GM12873 (cell line): ENCODE measurements around the gene CTBP1.

Source experiments
- TF ChIP-seq, protein P1 (sequence below): IDR thresholded peaks from 2 replicates; pipeline ENCODE4 v1.5.1; 2012; ENCODE audit warnings: low read depth, mild to moderate bottlenecking, moderate library complexity, low read length, control low read depth; ENCODE audit not compliant: insufficient read depth; ENCODE audit errors: missing control alignments

CTBP1 gene

DNA sequence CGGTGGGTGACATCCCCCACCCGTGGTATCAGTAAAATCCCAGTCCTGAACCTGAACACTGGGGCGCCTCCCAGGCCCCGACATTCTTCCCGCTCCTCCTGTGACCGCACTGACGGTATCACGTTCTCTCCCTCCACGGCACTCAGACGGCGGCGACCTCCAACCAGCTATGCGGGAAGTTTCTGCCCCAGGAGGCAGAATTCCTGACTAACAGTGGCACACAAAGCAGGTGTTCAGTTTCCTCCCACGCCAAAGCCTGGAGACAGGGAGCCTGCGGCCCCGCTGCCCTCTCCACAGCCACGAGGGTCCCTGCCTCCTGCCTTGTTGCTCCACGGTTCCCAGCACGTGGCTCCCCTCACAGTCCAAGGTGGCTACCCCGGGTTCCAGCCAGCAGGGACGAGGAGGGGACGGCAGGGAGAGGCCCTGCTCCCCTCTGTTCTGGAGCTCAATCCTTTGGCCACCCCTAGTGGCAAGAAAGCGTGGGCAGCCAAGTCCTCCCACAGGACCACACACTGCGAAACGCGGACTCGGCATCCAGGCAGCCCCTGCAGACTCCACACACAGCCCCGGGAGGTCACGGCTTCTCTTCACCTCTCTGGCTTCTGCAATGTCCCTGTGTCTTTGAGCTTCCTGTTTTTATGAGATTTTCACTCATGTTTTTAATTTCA, 15.2 kb downstream of the CTBP1 start:
- TF ChIP-seq, protein P1, sequence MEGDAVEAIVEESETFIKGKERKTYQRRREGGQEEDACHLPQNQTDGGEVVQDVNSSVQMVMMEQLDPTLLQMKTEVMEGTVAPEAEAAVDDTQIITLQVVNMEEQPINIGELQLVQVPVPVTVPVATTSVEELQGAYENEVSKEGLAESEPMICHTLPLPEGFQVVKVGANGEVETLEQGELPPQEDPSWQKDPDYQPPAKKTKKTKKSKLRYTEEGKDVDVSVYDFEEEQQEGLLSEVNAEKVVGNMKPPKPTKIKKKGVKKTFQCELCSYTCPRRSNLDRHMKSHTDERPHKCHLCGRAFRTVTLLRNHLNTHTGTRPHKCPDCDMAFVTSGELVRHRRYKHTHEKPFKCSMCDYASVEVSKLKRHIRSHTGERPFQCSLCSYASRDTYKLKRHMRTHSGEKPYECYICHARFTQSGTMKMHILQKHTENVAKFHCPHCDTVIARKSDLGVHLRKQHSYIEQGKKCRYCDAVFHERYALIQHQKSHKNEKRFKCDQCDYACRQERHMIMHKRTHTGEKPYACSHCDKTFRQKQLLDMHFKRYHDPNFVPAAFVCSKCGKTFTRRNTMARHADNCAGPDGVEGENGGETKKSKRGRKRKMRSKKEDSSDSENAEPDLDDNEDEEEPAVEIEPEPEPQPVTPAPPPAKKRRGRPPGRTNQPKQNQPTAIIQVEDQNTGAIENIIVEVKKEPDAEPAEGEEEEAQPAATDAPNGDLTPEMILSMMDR, result peak; percentile 12

DNA sequence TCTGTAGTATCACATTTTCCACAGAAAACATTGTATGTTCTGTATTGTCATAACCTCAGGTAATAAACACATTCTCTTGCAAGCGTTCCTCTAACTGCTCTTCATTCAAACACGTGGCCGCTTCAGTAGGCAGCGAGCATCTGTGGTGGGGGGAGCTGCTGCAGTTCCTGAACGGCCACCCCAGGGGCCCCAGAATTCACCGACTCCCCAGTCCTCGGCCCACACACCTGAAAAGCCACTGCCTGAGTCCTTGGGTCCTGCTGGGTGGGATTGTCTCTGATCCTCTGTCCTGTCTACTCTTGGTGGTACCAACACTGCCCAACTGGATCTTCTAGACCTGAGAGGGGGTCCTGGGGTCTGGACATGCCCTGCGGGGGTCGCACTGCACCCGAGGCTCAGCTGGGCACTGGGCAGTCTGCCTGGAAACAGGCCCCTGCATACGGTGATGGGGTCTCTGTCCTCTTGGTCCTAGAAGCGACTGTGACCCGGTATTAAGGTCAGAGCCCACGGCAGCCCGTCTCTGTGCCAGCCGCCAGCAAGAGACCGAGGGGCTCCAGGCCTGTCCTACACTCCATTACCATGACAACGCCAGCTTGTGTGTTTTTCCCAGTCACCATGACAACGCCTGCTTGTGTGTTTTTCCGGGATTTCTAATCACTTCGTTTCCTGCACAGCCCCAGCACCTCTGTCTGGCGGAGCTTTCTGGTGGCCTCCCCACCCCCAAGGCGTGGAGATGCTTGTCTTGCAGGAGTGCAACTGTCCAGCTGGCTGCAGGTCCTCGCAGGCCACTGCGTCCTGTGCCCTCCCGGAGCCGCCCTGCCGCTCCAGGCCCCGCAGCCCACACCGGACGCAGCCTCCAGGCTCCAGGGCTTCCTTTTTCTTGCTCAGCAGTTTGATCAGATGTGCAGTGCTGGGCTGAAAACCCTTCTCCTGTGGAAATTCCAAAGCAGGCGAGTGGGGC, 16.0 kb downstream of the CTBP1 start:
- TF ChIP-seq, protein P1, result no peak

DNA sequence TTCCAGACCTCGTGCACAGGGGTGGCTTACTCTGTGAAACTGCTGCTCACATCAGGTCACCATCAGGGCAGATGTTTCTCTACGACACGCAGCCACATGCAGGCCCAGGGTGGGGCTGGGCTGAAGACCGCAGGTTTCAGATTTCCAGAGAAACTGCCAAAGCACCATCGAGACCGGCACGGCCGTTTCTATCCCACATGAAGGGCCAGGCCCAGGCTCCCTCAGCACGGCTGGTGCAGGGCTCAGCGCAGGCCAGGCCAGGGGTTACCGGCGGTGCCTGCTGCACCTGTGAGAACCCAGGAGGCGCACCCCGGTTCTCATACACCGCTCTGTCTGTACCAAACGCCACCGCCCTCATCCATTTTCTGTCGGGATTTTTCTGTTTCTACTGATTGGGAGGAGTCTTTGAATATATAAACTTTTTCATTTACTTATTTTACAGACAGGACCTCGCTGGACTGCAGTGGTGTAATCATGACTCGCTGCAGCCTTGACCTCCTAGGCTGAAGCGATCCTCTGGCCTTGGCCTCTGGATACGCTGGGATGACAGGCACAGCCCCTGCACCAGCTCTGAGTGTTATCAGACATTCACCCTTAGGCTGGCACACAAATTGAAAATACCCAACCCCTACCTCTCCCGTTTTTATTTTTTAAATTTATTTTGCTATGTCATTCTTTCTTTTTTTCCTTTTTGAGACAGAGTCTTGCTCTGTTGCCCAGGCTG, 17.1 kb downstream of the CTBP1 start:
- TF ChIP-seq, protein P1, result no peak

DNA sequence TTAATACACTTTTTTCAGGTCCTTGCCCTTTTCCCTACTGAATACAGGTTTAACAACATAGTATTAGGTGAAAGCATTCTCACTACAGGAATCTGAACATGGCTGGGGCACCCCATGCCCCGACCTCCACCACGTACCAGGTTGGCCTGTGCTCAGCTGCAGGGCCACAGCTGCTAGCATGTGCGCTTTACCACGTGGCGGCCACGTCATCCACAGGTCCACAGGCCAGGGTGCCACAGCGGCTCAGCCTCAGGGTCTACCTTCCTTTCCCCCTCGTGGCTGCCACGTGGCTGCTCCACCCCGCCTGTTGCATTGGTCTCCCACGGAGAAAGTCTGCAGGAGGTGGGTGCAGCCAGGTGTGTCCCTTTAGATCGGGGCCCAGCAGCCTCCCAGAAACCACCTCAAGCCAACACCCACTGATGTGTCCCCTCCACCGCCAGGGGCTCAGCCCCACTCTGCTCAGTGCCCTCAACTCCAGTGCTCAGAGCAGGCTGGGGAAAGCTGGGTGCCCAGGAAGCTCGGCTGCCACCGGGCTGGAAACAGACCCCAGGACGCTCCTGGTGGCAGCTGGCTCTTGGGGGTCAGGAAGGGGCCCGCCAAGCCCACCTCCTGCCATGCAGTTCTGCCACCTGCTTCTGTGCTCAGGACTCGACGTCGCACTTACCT, 17.8 kb downstream of the CTBP1 start:
- TF ChIP-seq, protein P1, result no peak

DNA sequence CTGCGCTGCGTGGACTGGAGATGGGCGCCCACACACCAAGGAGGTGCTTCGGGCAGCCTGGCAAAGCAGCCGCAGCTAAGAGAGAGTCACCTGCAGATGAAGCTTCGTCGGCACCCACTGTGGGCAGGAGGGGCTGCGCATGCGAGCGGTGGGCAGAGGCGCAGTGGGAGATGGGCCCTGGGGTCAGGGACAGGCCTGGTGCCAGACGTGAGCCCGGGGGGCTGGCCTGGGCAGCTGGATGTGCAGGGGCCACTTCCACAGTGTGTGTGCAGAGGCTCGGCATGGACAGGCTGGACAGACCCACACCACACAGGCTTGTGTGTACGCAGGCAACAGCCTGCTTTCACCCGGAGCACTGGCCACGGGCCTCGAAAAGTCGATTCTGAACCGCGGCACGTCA, 18.6 kb downstream of the CTBP1 start:
- TF ChIP-seq, protein P1, result no peak

DNA sequence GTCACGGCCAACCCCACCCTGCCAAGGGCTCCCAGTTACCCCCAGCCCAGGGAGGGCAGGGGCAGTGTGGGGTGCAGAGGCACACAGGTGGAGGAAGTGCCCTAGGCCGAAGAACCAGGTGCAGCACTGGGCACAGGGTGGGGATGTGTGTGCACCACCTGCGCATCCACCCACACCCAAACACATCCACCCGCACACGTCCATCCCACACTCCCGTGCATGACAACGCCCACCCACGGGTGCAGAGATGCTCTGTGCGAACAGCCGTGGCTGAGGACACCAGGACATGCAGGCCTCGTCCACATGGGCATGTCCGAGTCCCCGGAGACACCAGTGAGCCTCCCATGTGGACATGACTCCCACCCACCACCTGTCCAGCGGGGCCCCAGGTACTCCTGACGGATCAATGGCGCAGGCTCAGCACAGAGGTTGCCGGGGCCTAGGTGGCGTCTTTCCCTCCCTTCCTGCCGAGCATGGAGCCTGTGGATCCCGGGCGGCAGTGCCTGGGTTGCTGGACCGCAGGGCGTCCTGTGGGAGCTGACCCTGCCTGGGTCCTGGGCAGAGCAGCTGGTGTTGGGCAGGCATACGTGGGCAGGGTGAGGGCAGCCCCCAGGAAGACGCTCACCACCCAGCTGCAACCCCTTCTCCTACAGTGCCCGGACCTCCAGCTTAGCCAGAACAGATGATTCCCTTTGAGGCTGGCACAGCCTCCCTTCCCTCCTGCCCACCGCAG, 19.6 kb downstream of the CTBP1 start:
- TF ChIP-seq, protein P1, result no peak
